ENCODE data around the gene STARD3.
"Not testable (repeated sequence)": the region's sequence is repeated elsewhere in the genome, so short reads cannot be mapped to it uniquely, and the experiment has no call there.

The STARD3 gene

DNA sequence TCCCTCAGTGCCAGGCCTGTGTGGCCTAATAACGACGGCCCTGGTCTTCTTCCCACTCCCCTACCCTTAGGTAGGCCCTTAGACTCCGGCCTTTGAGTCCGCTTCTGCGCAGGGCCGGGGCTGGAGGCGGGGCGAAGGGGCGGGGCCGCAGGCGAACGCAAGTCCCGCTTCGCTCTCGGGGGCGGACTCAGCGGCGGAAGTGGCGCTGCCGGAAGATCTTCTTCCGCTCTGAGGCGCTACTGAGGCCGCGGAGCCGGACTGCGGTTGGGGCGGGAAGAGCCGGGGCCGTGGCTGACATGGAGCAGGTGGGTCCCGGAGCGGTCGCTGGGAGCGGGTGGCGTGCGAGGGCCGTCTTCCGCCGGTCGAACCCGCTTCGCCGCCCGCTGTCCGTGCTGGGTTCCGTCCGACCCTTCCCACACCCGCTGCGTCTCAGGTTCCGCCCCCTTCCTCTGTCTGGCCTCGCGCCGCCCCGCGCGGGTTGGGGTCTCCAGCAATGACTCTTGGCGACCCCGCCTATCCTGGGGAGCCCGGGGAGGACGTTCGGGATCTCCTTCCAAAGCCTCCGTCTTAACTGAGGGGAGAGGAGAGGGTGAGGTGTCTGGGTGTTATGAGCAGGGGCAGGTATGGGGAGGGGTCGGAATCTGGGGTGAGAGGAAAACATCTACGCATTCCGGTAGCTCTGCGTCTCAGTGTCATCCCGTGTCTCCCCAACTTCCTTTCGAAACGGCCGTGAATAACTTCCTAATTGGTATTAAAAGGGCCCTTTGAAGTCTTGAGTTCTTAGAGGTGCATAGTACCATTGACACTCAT lies at the start of gene STARD3:
STARD3 (plus strand) TSS at position 218 of the 810 bp plus-strand sequence. CDS start 16,388 bp downstream, outside the sequence.
- TF ChIP-seq, protein P1, sequence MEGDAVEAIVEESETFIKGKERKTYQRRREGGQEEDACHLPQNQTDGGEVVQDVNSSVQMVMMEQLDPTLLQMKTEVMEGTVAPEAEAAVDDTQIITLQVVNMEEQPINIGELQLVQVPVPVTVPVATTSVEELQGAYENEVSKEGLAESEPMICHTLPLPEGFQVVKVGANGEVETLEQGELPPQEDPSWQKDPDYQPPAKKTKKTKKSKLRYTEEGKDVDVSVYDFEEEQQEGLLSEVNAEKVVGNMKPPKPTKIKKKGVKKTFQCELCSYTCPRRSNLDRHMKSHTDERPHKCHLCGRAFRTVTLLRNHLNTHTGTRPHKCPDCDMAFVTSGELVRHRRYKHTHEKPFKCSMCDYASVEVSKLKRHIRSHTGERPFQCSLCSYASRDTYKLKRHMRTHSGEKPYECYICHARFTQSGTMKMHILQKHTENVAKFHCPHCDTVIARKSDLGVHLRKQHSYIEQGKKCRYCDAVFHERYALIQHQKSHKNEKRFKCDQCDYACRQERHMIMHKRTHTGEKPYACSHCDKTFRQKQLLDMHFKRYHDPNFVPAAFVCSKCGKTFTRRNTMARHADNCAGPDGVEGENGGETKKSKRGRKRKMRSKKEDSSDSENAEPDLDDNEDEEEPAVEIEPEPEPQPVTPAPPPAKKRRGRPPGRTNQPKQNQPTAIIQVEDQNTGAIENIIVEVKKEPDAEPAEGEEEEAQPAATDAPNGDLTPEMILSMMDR (IDR thresholded peaks at IDR 0.05) = peak; percentile 63
- H3K36me3 ChIP-seq = no peaks in the 10 kb centered on the region
- H3K27ac ChIP-seq = peak within 1 kb of the TSS; percentile 91
- H3K4me3 ChIP-seq (ENCODE audit: low read depth in 1 of 2, low read length in 1 of 2) = peak within 1 kb of the TSS; percentile 89 to 90
- H3K27me3 ChIP-seq = no peaks in the 10 kb centered on the region
- H3K9me3 ChIP-seq = no peaks in the 10 kb centered on the region
- peaks cover 84 to 93% of the 10 kb centered on the region in 2 experiments for H3K4me1 ChIP-seq (ENCODE audit: control insufficient read depth in 1 of 2, insufficient read depth in 1 of 2, low read depth in 1 of 2, low read length in 1 of 2)

DNA sequence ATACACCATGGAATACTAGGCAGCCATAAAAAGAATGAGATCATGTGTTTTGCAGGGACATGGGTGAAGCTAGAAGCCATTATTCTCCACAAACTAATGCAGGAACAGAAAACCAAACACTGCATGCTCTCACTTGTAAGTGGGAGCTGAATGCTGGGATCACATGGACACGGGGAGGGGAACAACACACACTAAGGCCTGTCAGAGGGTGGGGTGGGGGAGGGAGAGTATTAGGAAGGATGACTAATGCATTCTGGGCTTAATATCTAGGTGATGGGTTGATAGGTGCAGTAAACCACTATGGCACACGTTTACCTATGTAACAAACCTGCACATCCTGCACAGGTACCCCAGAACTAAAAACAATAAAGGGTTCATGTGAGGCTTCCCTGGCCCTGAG lies 46.8 kb upstream of the STARD3 start:
- not testable (repeated sequence) for H3K9me3 ChIP-seq; H3K4me1 ChIP-seq (ENCODE audit: control insufficient read depth in 1 of 2, insufficient read depth in 1 of 2, low read depth in 1 of 2, low read length in 1 of 2); H3K36me3 ChIP-seq; H3K27ac ChIP-seq; H3K4me3 ChIP-seq (ENCODE audit: low read depth in 1 of 2, low read length in 1 of 2)
- H3K27me3 ChIP-seq = peaks cover 79% of the 10 kb centered on the region

DNA sequence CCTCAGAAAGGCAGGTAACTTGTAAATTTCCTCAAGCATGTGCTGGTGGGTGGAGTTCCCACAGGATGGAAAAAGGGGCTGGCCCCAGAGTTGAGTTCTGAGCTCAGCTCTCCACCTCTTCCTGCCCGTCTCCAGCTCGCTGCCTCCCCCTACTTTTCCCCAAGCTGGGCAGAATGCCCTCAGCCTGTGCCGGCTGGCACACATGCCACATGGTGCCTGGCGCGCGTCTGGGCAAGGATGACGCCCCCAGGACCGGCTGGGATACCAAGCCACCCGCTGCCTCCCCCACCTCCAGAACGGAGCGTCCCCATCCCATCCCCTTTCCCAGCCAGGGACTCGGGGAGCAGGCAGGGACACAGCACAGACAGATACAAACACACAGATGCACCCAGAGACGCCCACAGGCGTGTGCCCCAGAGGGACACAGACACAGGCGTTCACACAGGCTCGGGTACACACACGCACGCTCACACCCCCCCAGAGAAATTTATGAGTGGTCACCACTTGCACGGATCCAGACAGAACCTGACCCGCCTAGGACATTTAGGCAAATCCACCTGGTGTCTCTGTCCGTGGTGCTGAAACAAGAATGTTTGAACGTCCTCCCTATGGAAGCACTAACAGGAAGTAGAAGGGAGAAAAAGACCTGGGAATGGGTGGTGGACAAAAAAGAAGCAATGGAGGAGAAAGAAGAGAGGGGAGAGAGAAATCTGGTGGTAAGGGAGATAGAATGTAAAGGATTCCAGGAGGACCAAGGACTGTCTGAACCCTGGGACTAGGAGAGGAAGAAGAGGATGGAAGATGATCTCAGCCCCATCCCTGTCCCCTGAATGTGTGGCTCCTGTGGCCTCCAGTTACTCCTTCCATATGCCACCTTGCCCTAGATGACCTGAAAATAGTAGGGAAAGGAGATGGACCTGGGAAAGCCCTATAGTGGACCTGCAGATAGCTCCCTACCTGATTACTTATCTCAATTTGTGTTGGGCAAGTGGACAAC lies 44.7 kb upstream of the STARD3 start:
- H3K27ac ChIP-seq = no peak overlapping the region
- no peaks in the 10 kb centered on the region for H3K36me3 ChIP-seq
- H3K27me3 ChIP-seq = peaks cover 93% of the 10 kb centered on the region
- H3K4me1 ChIP-seq (ENCODE audit: control insufficient read depth in 1 of 2, insufficient read depth in 1 of 2, low read depth in 1 of 2, low read length in 1 of 2) = no peaks in the 10 kb centered on the region
- TF ChIP-seq, protein P1 (IDR thresholded peaks at IDR 0.05) = no peak
- H3K4me3 ChIP-seq (ENCODE audit: low read depth in 1 of 2, low read length in 1 of 2) = no peak overlapping the region
- H3K9me3 ChIP-seq = no peaks in the 10 kb centered on the region

DNA sequence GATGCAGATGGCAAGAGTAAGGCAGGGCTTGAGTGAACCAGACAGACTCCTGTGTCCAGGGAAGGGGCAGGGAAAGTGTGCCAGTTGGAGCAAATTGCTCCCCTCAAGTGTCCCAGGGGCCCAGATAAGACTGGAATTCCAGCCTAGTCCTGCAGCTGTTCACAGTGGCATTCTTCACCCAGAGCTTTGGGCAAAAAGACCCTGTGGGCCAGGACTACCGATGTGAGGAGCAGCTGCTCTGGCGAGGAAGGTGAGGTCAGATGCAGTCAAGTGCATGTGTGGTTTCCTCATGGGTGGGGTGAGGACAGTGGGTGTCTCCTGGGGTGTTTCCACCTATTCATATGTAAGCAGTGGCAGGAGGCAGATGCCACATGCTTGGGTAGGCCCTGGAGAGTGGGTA lies 43.6 kb upstream of the STARD3 start:
- Histone ChIP-seq H3K4me1 (ENCODE audit: control insufficient read depth in 1 of 2, insufficient read depth in 1 of 2, low read depth in 1 of 2, low read length in 1 of 2) (no peaks in the 10 kb centered on the region), H3K36me3 (no peaks in the 10 kb centered on the region), H3K27me3 (peaks cover 95% of the 10 kb centered on the region), H3K27ac (no peak overlapping the region), H3K9me3 (no peaks in the 10 kb centered on the region), H3K4me3 (ENCODE audit: low read depth in 1 of 2, low read length in 1 of 2) (no peak overlapping the region)
- TF ChIP-seq, protein P1 (IDR thresholded peaks at IDR 0.05) = no peak

DNA sequence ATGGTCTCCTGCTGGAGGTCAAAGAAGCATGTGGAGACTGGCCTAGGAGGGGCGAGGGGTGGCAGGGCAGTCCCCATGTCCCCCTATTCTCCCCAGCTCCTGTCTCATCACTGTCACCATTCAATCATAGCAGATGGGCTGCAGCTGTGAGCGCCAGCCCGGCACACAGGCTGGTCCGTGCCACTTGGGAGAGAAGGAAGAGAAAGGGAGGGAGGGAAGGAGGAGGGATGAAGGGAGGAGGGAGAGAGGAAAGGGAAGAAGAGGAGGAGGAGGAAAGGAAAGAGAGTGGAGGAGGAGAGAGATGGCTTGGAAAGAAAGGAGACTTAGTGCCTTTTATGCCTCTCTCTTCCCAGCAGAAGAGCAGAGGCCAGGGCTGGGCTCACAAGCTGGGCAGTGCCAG lies 41.6 kb upstream of the STARD3 start:
- TF ChIP-seq, protein P1 (IDR thresholded peaks at IDR 0.05) = no peak
- Histone ChIP-seq H3K9me3 (no peaks in the 10 kb centered on the region), H3K27ac (no peak overlapping the region), H3K4me3 (ENCODE audit: low read depth in 1 of 2, low read length in 1 of 2) (no peak overlapping the region), H3K27me3 (peaks cover 100% of the 10 kb centered on the region), H3K4me1 (ENCODE audit: control insufficient read depth in 1 of 2, insufficient read depth in 1 of 2, low read depth in 1 of 2, low read length in 1 of 2) (no peaks in the 10 kb centered on the region), H3K36me3 (no peaks in the 10 kb centered on the region)
